GM19397 (cell line): ENCODE results near the gene PREP.
A peak's percentile ranks its signal among the peaks of the same experiment; 100 is the strongest.
"Not testable (repeated sequence)": the region's sequence is repeated elsewhere in the genome, so short reads cannot be mapped to it uniquely, and the experiment has no call there.

Experiments used
- ATAC-seq: cut with Tn5 transposase; IDR thresholded peaks from one replicate; pipeline ENCODE4 v1.9.1; 2021; ENCODE audit warnings: mild to moderate bottlenecking, moderate library complexity; ENCODE audit not compliant: unreplicated experiment

The PREP gene

DNA sequence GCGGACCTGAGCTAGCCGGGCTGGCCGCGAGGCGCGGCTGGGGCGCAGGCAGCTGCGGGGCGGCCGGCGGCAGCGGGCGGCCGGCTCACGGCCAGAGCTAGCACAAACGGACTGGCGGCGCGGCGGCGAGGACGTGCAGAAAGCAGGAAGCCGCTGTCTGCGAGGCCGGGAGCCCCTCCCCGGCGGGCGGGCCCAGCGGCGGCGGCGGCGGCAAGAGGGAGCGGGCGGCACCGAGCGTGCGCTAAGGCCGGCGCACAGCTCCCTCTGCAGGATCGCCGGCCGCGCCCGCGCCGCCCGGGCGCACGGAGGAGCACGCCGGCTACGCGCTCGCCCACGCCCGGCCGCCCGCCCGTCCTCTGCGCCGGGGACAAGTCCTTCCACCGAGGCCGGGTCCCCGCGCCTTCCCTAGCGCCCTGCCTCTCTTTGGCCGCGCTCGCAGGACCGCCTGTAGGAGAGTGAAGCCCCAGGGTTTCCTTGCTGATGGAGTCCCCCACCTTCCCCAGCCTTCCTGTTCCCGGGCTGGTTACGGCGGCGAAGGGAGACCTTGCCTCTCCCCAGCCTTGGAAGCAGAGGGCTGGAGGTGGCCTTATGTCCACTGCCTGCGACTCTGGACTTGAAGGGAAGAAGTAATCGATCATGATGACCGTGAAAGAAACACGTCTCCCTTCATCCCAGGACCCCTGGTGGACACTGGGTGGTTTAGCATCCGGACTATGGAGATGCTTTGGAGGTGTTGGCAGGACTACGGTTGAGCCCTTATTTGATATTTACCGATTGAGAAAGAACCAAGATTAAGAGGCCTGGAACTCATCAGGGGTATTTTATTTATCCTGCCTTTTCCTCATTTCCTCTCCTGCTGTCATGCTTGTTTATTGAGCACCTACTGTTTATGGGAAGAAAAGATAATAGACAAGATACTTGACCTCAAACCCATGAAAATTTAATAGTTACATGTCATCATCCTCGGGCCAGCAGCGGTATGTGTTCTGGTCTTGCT lies at the start of gene PREP:
Gene PREP (minus strand): TSS at position 144 of the 997 bp plus-strand sequence. CDS start 191 bp downstream, outside the sequence.
- peak; percentile 96 for ATAC-seq

DNA sequence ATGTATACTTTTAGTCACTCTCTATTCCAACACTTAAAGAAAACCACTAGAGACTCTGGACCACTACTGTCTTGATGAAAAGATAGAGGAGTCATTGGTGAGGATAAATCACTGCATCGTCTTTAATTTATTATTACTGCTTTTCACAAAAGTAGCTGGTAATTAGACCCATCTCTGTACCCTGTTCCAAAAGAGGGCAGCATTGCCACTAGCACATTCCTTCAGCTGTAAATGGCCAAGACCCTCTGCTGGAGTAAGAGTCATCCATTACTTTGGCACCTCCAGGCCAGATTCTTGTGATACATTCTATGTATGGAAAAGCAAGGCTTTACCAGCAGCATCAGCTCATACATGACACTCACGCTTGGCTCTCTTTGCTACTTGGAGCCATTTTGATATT lies 49.5 kb upstream of the PREP start:
- no peak for ATAC-seq

DNA sequence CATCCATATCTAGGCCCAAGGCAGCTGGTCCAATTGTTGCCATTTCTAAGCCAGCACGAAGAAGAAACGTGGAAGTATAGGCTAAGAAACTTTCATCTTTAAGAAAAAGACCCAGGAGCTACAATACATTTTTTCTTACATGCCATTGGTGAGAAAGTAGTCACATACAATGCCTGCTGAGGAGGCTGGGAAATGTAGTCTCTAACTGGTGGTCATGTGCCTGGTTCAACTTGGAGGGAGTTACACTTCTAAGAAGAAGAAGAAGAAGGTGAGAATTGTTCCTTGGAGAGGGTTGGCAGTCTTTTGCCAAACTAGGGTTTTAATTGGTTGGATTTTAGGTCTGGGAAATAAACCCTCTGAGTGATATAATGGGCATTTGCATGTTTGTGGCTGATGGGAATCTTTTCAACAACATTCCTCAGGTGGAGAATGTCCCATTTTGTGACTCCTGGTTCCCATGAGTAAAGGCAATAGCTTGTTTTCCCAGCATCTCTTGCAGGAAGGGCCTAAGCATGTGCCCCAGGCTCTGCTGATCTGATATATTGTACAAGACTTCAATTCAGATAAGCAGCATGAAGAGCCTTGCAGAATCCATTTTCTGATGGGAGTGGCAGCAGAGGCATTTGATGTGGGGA lies 47.0 kb upstream of the PREP start:
- no peak for ATAC-seq

DNA sequence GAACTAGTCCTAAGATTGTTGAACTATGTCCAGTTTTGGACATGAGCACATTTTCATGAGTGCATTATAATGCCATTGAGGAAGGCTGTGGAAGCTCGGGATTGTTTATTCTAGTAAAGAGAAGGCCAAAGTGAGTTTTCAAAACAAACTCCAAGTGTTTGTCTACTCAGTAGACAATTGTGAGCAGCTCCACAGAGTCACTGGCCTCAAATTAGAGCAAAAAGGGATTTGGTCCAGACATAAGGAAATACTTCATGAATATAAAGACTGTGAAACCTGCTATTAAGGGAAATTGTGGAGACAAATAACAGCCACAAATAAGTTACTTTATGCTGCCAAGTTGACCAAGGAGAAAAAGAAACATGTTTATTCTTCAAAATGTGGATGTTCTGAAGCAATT lies 42.6 kb upstream of the PREP start:
- no peak for ATAC-seq

- ATAC-seq = no peak
These were observed 41.1 kb upstream of the PREP start for GRCh38 chr6:105443941-105444340.

DNA sequence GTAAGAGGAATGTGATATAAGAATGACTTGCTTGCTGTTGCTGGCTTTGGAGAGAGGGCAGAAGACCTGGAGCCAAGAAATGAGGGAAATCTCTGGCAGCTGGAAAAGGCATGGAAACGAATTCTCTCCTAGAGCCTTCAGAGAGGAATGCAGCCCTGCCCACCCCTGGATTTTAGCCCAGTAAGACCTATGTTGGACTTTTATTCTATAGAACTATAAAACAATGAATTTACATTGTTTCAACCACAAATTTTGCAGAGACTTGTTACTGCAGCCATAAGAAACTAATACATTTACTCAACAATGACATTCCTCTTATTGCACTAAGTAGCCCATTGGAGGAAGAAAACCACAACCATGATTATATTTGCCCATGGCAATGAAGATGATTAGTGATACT lies 39.5 kb upstream of the PREP start:
- no peak for ATAC-seq

DNA sequence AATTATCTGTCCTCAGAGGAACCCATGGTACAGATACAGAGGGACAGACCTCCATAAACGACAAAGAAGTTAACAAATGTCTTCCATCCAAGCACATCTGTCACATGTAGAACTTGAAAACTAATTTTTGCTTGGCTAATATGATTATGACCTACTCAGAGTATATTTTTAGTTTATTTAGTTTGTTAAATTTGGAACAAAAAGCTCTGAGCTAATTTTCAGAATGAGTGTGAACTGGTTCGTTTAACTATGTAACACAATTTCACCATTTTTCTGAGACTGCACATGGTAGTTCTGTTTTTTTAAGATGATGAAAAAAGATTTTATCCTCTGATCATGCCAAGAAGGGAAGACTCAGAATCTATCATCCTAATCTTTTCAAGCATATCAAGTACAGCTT lies 34.4 kb upstream of the PREP start:
- no peak for ATAC-seq

DNA sequence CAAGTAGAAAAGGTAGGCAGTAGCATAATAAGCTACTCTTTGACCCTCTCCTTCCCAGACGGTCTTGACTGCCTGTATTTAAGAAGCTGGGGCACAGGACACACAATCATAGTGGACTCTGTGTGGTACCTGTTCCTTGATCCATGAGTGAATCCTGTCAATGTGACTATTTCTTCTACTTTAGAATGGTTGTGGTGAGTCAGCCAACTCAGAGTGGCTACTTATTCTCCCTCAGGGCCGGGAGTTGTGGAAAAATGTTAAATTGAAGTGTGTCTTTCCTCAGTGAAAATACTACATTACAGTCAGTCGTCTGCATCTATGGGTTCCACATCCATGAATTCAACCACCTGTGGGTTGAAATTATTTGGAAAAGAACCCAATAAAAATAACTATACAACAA lies 30.8 kb upstream of the PREP start:
- ATAC-seq = no peak

DNA sequence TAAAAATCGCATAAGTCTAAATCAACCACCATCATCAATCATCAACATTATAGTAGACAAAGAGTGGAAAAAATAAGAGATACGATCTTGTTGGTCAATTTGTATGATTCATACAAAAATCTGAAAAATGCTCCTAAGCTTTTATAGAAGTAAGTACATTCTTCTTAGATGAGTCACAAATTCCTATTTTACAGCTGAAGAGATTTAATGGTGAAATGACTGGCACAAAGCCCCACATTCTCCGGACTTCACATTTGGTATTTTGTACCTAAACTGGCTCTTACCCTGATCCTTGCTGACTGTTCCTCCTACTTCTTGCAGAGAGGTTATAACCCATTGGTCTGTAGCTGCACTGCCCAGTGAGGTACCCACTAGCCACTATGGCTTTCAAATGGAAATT lies 29.9 kb upstream of the PREP start:
- ATAC-seq = no peak

DNA sequence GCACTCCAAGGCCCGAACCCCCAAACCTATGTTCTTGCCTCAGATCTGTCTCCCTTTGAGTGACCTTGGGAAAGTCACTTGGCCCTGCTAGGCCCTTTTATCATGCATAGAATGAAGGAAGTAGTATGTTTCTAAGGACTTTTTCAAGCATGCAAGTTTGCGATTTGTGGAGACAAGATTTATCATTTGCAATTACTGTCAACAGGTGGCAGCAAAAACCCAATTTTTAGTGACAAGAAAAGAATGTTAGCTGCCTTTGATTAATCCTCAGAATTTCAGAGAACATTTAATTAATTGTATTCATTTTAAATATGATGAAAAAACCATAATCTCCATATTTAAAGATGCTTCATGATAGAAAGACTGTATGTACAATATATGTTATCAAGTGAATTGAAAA lies 28.3 kb upstream of the PREP start:
- ATAC-seq = no peak

DNA sequence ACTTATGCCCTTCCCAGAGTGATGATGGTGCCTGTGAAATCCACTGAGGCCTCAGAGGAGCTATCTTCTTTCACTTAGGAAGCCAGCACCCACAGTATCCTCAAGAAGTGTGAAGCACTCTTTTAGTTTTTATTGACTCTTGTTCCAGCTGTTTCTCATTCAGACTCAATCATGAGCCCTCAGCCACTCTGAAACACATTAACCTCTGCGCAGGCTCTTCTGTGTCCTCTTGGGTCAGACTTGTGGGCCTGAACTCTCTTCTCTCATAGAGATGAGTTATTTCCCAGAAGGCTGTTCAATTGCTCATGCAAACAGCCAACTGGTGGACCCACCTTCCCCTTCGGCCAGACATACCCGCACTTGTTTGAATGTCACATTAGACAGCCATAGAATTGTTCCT lies 27.8 kb upstream of the PREP start:
- no peak for ATAC-seq

DNA sequence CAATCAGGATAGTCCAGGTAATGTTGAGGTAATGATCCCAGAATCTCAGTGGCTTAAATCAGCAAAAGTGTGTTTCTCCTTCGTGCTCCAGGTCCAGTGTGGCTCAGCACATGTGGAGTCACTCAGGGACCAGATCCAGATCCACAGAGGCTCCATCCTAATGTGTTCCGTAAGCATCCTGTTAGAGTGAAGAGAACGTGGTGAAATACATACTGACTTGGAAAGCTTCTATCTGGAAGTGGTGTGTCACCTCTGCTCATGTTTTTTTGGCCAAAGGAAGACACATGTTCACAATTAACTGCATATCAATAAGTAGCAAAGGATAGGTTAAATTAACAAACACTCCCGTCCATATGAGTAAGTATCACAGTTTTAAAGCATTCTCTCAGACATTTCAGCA lies 26.8 kb upstream of the PREP start:
- no peak for ATAC-seq

GRCh38 chr6:105428342-105428957 lies 25.6 kb upstream of the PREP start:
- ATAC-seq = no peak

GRCh38 chr6:105424175-105424783 lies 21.4 kb upstream of the PREP start:
- ATAC-seq = peak; percentile 55

DNA sequence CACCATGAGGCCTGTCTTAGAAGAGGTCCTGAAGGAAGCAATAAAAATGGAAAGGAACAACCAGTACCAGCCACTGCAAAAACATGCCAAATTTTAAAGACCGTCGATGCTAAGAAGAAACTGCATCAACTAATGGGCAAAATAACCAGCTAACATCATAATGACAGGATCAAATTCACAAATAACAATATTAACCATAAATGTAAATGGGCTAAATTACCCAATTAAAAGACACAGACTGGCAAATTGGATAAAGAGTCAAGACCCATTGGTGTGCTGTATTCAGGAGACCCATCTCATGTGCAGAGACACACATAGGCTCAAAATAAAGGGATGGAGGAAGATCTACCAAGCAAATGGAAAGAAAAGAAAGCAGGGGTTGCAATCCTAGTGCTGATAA lies 14.1 kb upstream of the PREP start:
- ATAC-seq = not testable (repeated sequence)

- ATAC-seq = no peak
These were observed 6.9 kb upstream of the PREP start for GRCh38 chr6:105409734-105410133.

- peak; percentile 5 for ATAC-seq
These were observed 568 bp downstream of the PREP start for GRCh38 chr6:105402090-105402938.

- ATAC-seq = no peak
These were observed 1.4 kb downstream of the PREP start for GRCh38 chr6:105401247-105402089.

DNA sequence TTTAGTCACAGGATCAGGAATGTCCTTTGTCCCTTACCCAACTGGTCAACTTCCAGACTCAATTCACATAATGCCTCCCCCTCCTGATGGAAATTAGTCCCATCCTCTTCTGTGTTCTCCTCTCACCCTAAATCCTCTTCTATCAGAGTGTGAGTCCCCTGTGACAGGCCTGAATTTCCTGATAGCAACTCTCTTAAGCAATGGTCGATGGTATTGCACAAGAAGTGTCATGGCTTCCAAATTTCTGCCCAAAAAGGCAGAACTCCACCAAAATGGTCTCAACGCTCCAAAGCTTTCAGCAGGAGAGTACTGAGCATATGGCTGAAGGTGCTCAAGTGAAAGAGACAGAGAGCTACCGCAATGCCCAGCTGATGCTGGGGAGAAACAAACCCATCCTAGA lies 2.4 kb downstream of the PREP start:
- ATAC-seq = no peak
